Heart left ventricle (tissue), 13 donors: Measurements from ENCODE around the gene BRMS1.

ENCODE experiments used
- CTCF ChIP-seq, 12 donors: fragments of 200-600 bp; sonication (generic) in 4 of 12; IDR thresholded peaks; one replicate each; pipeline versions ENCODE4 v1.5.0 to v1.8.0; 2018 to 2022; ENCODE audit warnings: antibody characterized with exemption in 12 of 12, mild to moderate bottlenecking in 5 of 12
- POLR2A ChIP-seq, 2 donors: fragments of 450-650 bp; IDR thresholded peaks; one replicate each; pipeline ENCODE4 v1.6.1; 2017; ENCODE audit warnings: antibody characterized with exemption in 2 of 2, mild to moderate bottlenecking in 2 of 2, moderate library complexity in 2 of 2
- donor health status: ischemic (EF 13 %, LVEDD 7.1; RV severe dilation, severe dysfunction).
- donor health status: DM: no; HTN: yes; CAD: no.
- donor health status: DM: no; HTN: no; CAD: no.
- donor health status: ischemic (EF 25% LVEDD 6.9; RV normal size, moderate dysfunction).
- donor health status: ischemic (EF 25% LVEDD 5.7; RV mildly dilated, moderate dysfunction).
- donor health status: ischemic (EF 35%, LVEDD 5.7; RV mildly dilated, moderate dysfunction).
- donor health status: nonischemic (EF 11% LVEDD 7.7; RV severe dilation, severe dysfunction).
- donor health status: DM: yes; HTN: yes; CAD: no.
- donor health status: PGD.
- donor health status: ischemic (EF 29% LVEDD 5.4; RV normal size, mild dysfunction).
- donor health status: nonischemic (EF 23%, LVEDD 6.1; RV moderate dilation, normal function).

- TF ChIP-seq POLR2A (IDR thresholded peaks at IDR 0.05) (no peak), CTCF (IDR thresholded peaks at IDR 0.05) (no peak)
Observed at GRCh38 chr11:66297610-66298009, 47.3 kb downstream of the BRMS1 start.
